Epithelial cell of proximal tubule (primary cell): ENCODE results near the gene ZNF365. TPM values are rescaled to one million over a fixed set of nuclear protein-coding genes. Genes with fewer than 3 reads are reported as not detected.
"Not testable (repeated sequence)": the region's sequence is repeated elsewhere in the genome, so short reads cannot be mapped to it uniquely, and the experiment has no call there.

Experiments used
- DNase-seq: peaks from one replicate; pipeline ENCODE4 v3.0.0-alpha.2; 2011; ENCODE audit warnings: low read depth
- H3K4me3 ChIP-seq: 2 replicates; pipeline ENCODE4 v1.5.1; 2011; ENCODE audit warnings: low read depth, mild to moderate bottlenecking, low read length
- CTCF ChIP-seq: conservative IDR thresholded peaks from 2 replicates; pipeline ENCODE4 v1.5.1; 2012; ENCODE audit warnings: low read depth, mild to moderate bottlenecking, low read length
- total RNA-seq: library from RNA; depleted of rRNA; stranded (reverse); fragments of >200 nt; gene quantifications from 2 replicates; pipeline ENCODE4 v1.2.3, GENCODE V29; 2015

ZNF365 gene
- total RNA-seq, 1 donor from 2014 or later = 2.0 TPM

DNA sequence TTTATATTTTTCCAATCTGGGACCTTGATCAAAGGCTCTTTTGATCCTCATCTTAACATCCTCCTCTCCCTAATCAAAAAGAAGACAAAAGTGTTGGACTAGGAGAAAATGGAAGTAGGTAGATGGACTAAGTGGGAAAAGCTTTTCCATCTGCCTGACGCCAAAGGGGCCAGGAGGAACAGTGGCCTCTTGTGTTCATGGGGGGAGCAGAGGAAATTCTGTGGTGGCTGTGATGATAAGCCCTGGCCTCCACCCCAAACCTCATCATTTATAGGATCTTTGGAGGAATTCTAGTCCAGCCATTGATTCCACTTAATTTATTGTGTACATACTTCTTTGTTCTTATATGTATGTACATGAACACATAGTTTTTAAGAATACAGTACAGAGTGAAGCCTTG lies 21.7 kb downstream of the ZNF365 start:
- no peak overlapping the region for H3K4me3 ChIP-seq
- TF ChIP-seq CTCF = no peak
- DNase-seq = no peak

DNA sequence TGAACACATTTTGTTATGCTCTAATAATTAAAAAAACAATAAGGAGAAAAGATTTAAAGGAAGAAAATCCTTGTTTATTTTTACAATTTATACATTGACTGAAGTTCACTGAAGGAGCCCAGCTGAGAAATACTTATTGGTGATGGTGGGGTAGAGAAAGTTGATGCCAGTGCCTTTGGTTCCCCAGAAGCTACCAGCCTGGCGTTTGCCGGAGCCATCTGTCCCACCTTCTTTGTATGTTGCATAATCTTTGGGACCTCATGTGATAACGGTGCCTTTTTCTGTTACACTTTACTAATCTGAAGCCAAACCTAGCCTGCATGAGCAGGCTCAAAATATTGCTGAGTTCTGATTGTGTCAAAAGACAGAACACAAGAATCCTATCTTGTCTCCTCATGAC lies 22.7 kb downstream of the ZNF365 start:
- no peak for TF ChIP-seq CTCF
- no peak for DNase-seq
- H3K4me3 ChIP-seq = no peak overlapping the region

GRCh38 chr10:62399211-62399610 lies 25.0 kb downstream of the ZNF365 start:
- no peak overlapping the region for H3K4me3 ChIP-seq
- TF ChIP-seq CTCF = no peak
- DNase-seq = no peak

DNA sequence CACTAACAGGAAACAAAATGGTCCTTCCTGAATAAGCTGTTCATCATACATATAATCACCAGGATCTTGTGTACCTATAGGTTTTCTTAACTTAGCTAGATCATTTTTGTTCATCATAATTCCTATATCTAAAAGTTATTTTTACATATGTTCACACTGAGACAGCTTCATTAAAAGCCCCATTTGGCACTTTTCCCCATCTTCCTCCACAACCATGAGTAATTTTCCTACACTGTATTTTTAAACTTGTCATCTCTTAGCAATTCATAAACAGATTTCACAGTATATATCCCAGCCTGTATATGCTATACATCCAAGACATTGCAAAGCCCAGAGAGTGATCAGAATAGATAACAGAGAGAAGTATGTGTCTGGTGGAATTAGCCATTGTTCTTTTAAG lies 28.3 kb downstream of the ZNF365 start:
- TF ChIP-seq CTCF = no peak
- no peak overlapping the region for H3K4me3 ChIP-seq
- DNase-seq = no peak

GRCh38 chr10:62410528-62410927 lies 36.4 kb downstream of the ZNF365 start:
- not testable (repeated sequence) for DNase-seq, H3K4me3 ChIP-seq

DNA sequence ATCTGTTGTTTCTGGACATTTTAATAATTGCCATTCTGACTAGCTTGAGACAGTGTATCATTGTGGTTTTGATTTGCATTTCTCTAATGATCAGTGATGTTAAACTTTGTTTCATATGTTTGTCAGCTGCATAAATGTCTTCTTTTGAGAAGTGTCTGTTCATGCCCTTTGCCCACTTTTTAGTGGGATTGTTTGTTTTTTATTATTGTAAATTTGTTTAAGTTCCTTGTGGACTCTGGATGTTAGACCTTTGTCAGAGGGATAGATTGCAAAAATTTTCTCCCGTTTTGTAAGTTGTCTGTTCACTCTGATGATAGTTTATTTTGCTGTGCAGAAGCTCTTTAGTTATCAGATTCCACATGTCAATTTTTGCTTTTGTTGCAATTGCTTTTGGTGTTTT lies 36.8 kb downstream of the ZNF365 start:
- H3K4me3 ChIP-seq, DNase-seq: not testable (repeated sequence)

- TF ChIP-seq CTCF = no peak
- no peak overlapping the region for H3K4me3 ChIP-seq
- DNase-seq = no peak
These were observed 38.9 kb downstream of the ZNF365 start for GRCh38 chr10:62413048-62413447.

- no peak overlapping the region for H3K4me3 ChIP-seq
- no peak for TF ChIP-seq CTCF
- no peak for DNase-seq
These were observed 39.5 kb downstream of the ZNF365 start for GRCh38 chr10:62413652-62414051.
